ENCODE measurements around the gene CES1.

DNA sequence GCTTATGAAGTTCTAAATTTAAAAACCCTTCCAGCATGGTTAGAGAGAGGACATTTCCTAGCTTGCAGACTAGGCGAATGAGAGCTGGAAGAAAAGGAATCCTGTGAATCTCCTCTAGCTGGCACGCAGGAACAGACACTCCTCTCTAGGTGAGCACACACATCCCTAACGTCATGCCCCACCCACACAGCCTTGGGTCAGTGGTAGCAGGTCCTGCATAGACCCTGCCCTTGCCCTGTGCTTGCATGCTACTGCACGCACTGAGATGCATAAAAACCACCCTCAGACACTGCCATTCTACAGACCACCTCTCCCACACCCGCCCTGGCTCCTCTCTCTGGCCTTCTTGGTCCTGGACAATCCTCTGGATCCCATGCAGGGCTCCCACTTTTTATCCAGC, 23.5 kb downstream of the CES1 start:
- TF ChIP-seq, protein P1, sequence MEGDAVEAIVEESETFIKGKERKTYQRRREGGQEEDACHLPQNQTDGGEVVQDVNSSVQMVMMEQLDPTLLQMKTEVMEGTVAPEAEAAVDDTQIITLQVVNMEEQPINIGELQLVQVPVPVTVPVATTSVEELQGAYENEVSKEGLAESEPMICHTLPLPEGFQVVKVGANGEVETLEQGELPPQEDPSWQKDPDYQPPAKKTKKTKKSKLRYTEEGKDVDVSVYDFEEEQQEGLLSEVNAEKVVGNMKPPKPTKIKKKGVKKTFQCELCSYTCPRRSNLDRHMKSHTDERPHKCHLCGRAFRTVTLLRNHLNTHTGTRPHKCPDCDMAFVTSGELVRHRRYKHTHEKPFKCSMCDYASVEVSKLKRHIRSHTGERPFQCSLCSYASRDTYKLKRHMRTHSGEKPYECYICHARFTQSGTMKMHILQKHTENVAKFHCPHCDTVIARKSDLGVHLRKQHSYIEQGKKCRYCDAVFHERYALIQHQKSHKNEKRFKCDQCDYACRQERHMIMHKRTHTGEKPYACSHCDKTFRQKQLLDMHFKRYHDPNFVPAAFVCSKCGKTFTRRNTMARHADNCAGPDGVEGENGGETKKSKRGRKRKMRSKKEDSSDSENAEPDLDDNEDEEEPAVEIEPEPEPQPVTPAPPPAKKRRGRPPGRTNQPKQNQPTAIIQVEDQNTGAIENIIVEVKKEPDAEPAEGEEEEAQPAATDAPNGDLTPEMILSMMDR (IDR thresholded peaks at IDR 0.05; ENCODE audit: control extremely low read depth in 1 of 3, insufficient read depth in 1 of 3, low read depth in 1 of 3, low read length in 3 of 3) = no peak
- TF ChIP-seq SIN3A (conservative IDR thresholded peaks at IDR 0.05 in 1 of 2, IDR thresholded peaks at IDR 0.05 in 1 of 2; ENCODE audit: low read depth in 1 of 2, low read length in 2 of 2) (no peak), EP300 (IDR thresholded peaks at IDR 0.05; ENCODE audit: borderline replicate concordance in 1 of 2, low read depth in 2 of 2, low read length in 2 of 2) (no peak)
- TF ChIP-seq, protein P2, sequence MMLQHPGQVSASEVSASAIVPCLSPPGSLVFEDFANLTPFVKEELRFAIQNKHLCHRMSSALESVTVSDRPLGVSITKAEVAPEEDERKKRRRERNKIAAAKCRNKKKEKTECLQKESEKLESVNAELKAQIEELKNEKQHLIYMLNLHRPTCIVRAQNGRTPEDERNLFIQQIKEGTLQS (IDR thresholded peaks at IDR 0.05; ENCODE audit: insufficient read depth, low read depth, low read length) = no peak

All from H1 (cell line).